Keratinocyte (primary cell): Measurements from ENCODE around the gene HINT2. TPM values are rescaled to one million over a fixed set of nuclear protein-coding genes. Genes with fewer than 3 reads are reported as not detected.

ENCODE experiments used
- DNase-seq: peaks from one replicate; pipeline ENCODE4 v3.0.0-alpha.2; 2011; ENCODE audit warnings: low read depth, missing footprints, low spot score
- FAIRE-seq: peaks from 2 replicates; lab custom pipeline; 2011; peaks lifted over from hg19 to GRCh38; lab: Jason Lieb, UNC
- H2AFZ ChIP-seq: 2 replicates; pipeline ENCODE4 v1.6.0; 2012; ENCODE audit warnings: low read length, control low read depth, inconsistent platforms; ENCODE audit not compliant: control insufficient read depth
- H3K27ac ChIP-seq: 2 replicates; pipeline ENCODE4 v1.5.1; 2011; ENCODE audit warnings: low read length; ENCODE audit not compliant: control insufficient read depth, insufficient read depth
- H3K27me3 ChIP-seq: 3 replicates; pipeline ENCODE4 v1.6.0; 2011; ENCODE audit warnings: low read length; ENCODE audit not compliant: control insufficient read depth, insufficient read depth; ENCODE audit errors: extremely low read depth
- H3K36me3 ChIP-seq, 2 experiments: 2 replicates in 1 of 2; 3 replicates in 1 of 2; pipeline ENCODE4 v1.5.1; 2011; ENCODE audit warnings: low read length in 2 of 2, mild to moderate bottlenecking in 1 of 2; ENCODE audit not compliant: control insufficient read depth in 2 of 2, insufficient read depth in 2 of 2; ENCODE audit errors: extremely low read depth in 1 of 2
- H3K4me1 ChIP-seq: 3 replicates; pipeline ENCODE4 v1.5.1; 2011; ENCODE audit warnings: low read length; ENCODE audit not compliant: control insufficient read depth, insufficient read depth; ENCODE audit errors: extremely low read depth
- H3K4me2 ChIP-seq: 3 replicates; pipeline ENCODE4 v1.6.0; 2011; ENCODE audit warnings: low read depth, low read length; ENCODE audit not compliant: control insufficient read depth, insufficient read depth; ENCODE audit errors: extremely low read depth
- H3K4me3 ChIP-seq, 3 experiments: fragments of 200-600 bp in 1 of 3; sonication (generic) in 1 of 3; 2 replicates in 2 of 3; 3 replicates in 1 of 3; pipeline ENCODE4 v1.5.1; 2011 to 2016; ENCODE audit warnings: low read length in 3 of 3, mild to moderate bottlenecking in 3 of 3, control low read depth in 2 of 3, inconsistent platforms in 1 of 3, low read depth in 1 of 3, mixed read lengths in 1 of 3, mixed run types in 1 of 3, moderate library complexity in 1 of 3; ENCODE audit not compliant: control insufficient read depth in 2 of 3, insufficient read depth in 2 of 3; ENCODE audit errors: extremely low read depth in 1 of 3
- H3K79me2 ChIP-seq: 2 replicates; pipeline ENCODE4 v1.6.0; 2012; ENCODE audit warnings: low read length; ENCODE audit not compliant: control insufficient read depth, insufficient read depth
- H3K9ac ChIP-seq: 3 replicates; pipeline ENCODE4 v1.6.0; 2011; ENCODE audit warnings: low read length; ENCODE audit not compliant: control insufficient read depth, insufficient read depth; ENCODE audit errors: extremely low read depth
- H3K9me1 ChIP-seq: 3 replicates; pipeline ENCODE4 v1.6.0; 2011; ENCODE audit warnings: low read length; ENCODE audit not compliant: control insufficient read depth, insufficient read depth; ENCODE audit errors: extremely low read depth
- H3K9me3 ChIP-seq: 2 replicates; pipeline ENCODE4 v1.5.1; 2012; ENCODE audit warnings: low read depth, low read length; ENCODE audit not compliant: control insufficient read depth
- H4K20me1 ChIP-seq: 3 replicates; pipeline ENCODE4 v1.6.0; 2011; ENCODE audit warnings: low read length; ENCODE audit not compliant: control insufficient read depth, insufficient read depth; ENCODE audit errors: extremely low read depth
- CTCF ChIP-seq, 3 experiments: IDR thresholded peaks in 1 of 3; conservative IDR thresholded peaks in 1 of 3; optimal IDR thresholded peaks in 1 of 3; 2 replicates in 2 of 3; 3 replicates in 1 of 3; pipeline versions ENCODE3 to v1.5.1; 2011; ENCODE audit warnings: low read length in 3 of 3, mild to moderate bottlenecking in 3 of 3, moderate library complexity in 2 of 3, control low read depth in 1 of 3, inconsistent platforms in 1 of 3; ENCODE audit not compliant: insufficient read depth in 2 of 3; ENCODE audit errors: extremely low read depth in 1 of 3
- EZH2 ChIP-seq: IDR thresholded peaks from one replicate; pipeline ENCODE4 v1.6.1; 2012; ENCODE audit warnings: inconsistent platforms, mild to moderate bottlenecking, low read length, moderate library complexity
- dilution Hi-C: fragments of 300-500 bp; cut with MboI; formaldehyde crosslinking; loops from one replicate; pipeline ENCODE4 v1.7.0; 2020; ENCODE audit warnings: low sequenced_read_pairs; ENCODE audit not compliant: extremely low pct_ligation_motif_present
- polyA plus RNA-seq, 5 experiments: library from polyadenylated mRNA; depleted of rRNA in 3 of 5; stranded (reverse) in 3 of 5; stranded (forward) in 1 of 5; unstranded in 1 of 5; fragments of >200 nt; gene quantifications; 1 replicate in 1 of 5; 2 replicates in 3 of 5; 3 replicates in 1 of 5; pipeline versions ENCODE4 v1.2.1 to v1.2.3, GENCODE V29; 2011 to 2012; ENCODE audit warnings: missing spikeins in 2 of 5, low read depth in 1 of 5, low replicate concordance in 1 of 5

Gene HINT2
- polyA plus RNA-seq, 1 donor (not counting 4 experiments of a cell fraction or from before 2014, with no cell fraction given): 16.6 TPM

GRCh38 chr9:35808433-35808832 lies 6.4 kb downstream of the HINT2 start:
- Histone ChIP-seq H3K27ac (no peak overlapping the region), H3K4me1 (peaks cover 10% of the 10 kb centered on the region)
- FAIRE-seq: no peak

GRCh38 chr9:35806101-35806500 lies 8.7 kb downstream of the HINT2 start:
- no peaks in the 10 kb centered on the region for H4K20me1 ChIP-seq
- DNase-seq (no peak), FAIRE-seq (no peak)
- H3K4me3 ChIP-seq: no peak overlapping the region
- no peak overlapping the region for H3K27ac ChIP-seq
- no peak overlapping the region for H2AFZ ChIP-seq
- dilution Hi-C loops: no loop called here
- H3K27me3 ChIP-seq: no peaks in the 10 kb centered on the region
- no peaks in the 10 kb centered on the region for H3K9me3 ChIP-seq
- H3K4me1 ChIP-seq: no peaks in the 10 kb centered on the region
- peaks cover 0 to 2% of the 10 kb centered on the region in 2 experiments for H3K36me3 ChIP-seq
- no peaks in the 10 kb centered on the region for H3K9me1 ChIP-seq
- H3K79me2 ChIP-seq: no peaks in the 10 kb centered on the region
- no peak overlapping the region for H3K9ac ChIP-seq
- TF ChIP-seq CTCF (optimal IDR thresholded peaks at IDR 0.05 in 1 of 3, IDR thresholded peaks at IDR 0.05 in 1 of 3, conservative IDR thresholded peaks at IDR 0.05 in 1 of 3; ENCODE audit: extremely low read depth in 1 of 3, insufficient read depth in 2 of 3, low read length in 3 of 3): no peak
- no peak for TF ChIP-seq EZH2
- no peak overlapping the region for H3K4me2 ChIP-seq

More at GRCh38 chr9:35808433-35808832, 6.4 kb downstream of the HINT2 start:
- H3K9me3 ChIP-seq: no peaks in the 10 kb centered on the region
- H4K20me1 ChIP-seq: no peaks in the 10 kb centered on the region
- no peaks in the 10 kb centered on the region for H3K9me1 ChIP-seq
- H3K79me2 ChIP-seq: no peaks in the 10 kb centered on the region
- no peaks in the 10 kb centered on the region for H3K36me3 ChIP-seq
- DNase-seq: no peak
- no peak overlapping the region for H3K9ac ChIP-seq
- no peak for TF ChIP-seq EZH2
- no peak for TF ChIP-seq CTCF (optimal IDR thresholded peaks at IDR 0.05 in 1 of 3, IDR thresholded peaks at IDR 0.05 in 1 of 3, conservative IDR thresholded peaks at IDR 0.05 in 1 of 3; ENCODE audit: extremely low read depth in 1 of 3, insufficient read depth in 2 of 3, low read length in 3 of 3)
- no peaks in the 10 kb centered on the region for H3K27me3 ChIP-seq
- no peak overlapping the region for H2AFZ ChIP-seq
- H3K4me3 ChIP-seq: no peak overlapping the region
- dilution Hi-C loops: no loop called here
- no peak overlapping the region for H3K4me2 ChIP-seq
